HG03280 (cell line): ENCODE measurements around the gene CFH.
"Not testable (repeated sequence)": the region's sequence is repeated elsewhere in the genome, so short reads cannot be mapped to it uniquely, and the experiment has no call there.

Experiments
- ATAC-seq: cut with Tn5 transposase; IDR thresholded peaks from one replicate; pipeline ENCODE4 v1.9.1; 2021; ENCODE audit warnings: mild to moderate bottlenecking, moderate library complexity; ENCODE audit not compliant: unreplicated experiment

Gene CFH

GRCh38 chr1:196661345-196661744, 9.5 kb downstream of the CFH start:
- no peak for ATAC-seq

DNA sequence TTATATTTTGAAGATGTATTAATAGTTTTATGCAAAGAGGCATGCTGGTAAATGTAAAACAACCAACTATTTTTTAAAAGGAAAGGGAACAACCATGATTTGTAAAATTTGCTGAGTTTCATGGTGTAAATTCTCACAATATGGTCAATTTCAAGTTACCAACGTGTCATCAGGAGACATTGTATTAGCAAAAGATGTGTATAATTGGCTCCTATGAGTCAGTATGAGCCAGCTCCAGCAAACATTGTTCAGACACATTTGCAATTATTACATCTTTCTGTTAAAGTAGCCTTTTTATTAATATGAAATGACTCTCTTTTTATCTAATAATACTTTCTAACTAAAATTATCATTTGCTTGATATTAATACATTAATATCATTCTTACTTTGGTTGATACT, 15.3 kb downstream of the CFH start:
- no peak for ATAC-seq

DNA sequence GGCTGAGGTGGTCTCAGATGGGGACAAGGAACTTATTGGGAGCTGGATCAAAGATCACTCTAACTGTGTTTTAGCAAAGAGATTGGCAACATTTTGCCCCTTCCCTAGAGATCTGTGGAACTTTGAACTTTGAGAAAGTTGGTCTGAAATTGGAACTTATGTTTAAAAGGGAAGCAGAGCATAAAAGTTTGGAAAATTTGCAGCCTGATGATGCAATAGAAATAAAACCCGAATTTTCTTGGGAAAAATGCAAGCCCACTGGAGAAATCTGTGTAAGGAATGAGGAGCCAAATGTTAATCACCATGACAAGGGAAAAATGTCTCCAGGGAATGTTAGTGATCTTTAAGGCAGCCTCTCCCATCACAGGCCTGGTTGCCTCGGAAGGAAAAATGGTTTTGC, 17.2 kb downstream of the CFH start:
- ATAC-seq = no peak

DNA sequence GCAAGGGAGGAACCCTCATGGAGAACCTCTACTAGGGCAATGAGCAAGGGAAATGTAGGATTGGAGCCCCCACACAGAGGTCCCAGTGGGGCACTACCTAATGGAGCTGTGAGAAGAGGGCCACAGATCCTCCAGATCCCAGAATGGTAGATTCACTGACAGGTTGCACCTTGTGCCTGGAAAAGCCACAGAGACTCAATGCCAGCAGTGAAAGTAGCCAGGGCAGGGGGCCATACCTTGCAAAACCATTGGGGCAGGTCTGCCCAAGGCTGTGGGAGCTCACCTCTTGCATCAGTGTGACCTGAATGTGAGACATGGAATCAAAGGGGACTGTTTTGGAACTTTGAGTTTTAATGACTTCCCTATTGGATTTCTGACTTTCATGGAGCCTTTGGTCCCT, 17.9 kb downstream of the CFH start:
- no peak for ATAC-seq

DNA sequence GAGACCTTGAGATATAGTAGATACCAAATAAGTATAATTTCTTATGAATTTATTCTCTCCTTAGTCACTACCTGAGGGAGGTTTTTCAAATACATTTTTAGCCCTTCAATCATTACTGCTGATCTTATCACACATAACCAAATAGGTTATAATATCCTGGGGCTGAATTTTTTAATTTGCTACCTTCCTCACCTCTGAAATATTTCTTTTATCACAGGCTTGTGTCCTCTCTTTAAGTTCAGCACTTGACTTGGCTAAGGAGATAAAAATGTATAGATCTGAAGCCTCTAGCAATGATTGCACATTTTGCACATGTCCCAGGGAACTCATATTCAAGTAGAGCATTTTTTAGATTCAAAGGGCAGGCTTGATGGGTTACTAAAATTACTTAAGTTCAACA, 23.1 kb downstream of the CFH start:
- no peak for ATAC-seq

GRCh38 chr1:196677781-196678509, 26.1 kb downstream of the CFH start:
- ATAC-seq = no peak

DNA sequence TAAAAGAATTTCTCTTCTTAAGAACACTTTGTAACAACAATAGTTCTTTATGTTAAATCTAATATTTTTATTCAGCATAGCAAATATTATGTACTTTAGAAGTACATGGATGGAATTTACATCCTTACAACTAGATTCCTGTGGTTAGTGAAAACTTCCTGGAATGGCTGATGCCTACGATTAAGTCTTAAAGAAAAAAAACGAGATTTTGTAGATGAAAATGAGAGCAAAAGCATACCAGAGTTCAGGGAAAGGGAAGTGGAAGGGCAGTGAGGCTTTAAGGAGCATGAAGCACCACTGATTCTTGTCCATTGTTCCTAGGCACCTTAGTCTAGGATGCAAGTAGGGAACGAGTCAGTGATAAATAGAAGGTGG, 26.7 kb downstream of the CFH start:
- ATAC-seq = no peak

DNA sequence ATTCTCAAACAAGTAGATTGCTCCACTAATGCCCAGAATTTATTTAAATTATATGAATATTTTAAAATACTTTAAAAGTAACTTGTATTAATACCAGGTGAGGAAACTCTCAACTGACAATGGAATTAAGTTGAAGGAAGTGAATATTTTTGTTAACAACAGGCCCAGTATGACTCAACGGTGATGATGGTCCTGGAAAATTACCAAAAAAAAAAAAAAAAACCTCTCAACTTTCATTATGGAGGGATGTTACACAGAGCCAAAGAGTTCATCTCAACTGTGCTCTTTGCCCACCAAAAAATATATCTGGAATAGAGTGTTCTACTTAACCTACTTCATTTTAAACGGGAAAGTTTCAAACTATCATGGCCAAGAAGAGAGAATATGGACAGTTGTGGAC, 28.3 kb downstream of the CFH start:
- ATAC-seq = no peak

DNA sequence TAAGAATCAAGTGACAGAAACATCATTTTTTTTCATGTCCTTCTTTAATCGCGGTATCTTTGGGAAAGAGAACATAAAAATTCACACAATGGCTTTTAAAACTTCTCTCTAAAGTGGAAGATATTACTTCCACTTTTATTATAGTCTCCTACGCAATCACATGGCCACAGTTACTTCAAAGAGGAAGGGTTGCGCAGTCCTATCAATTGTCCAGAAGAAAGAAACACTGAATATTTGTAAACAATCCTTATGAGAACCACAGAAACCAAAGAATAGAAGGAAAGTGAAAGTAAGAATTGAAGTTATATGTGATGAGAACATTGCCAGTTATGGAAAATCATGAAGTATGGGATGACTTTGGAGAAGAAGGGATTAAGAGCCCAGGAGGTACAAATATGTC, 32.6 kb downstream of the CFH start:
- no peak for ATAC-seq

DNA sequence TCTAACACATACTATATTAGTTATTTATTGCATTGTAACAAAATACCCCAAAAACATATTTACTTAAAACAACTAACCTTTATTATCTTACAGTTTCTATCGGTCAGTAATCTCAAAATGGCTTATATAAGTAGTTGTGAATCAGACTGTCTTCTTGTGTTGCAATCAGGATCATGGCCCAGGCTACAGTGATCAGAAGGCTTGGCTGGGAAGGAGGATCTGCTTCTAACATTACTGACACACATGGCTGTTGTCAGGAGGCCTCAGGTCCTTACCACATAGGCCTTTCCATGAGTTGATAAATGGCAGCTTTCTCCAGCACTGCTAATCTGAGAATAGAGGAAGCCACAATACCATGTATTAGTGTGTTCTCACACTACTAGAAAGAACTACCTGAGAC, 33.7 kb downstream of the CFH start:
- ATAC-seq = no peak

DNA sequence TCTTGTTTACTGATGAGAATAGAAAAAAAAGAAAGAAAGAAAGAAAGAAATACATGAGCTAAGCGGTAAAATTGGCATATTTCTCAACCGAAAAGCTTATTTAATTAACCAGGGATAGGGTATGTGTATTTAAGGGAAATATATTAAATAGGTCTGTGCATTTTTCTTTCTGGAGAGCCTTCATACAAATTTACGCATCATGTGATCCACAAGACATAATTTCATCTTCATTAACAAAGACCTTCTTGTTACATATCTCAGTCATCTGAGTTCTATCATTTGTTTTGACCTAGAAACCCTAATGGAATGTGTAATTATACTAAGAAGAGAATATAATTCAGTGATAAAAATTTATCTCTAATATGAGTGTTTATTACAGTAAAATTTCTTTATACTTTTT, 37.2 kb downstream of the CFH start:
- ATAC-seq = no peak

- no peak for ATAC-seq
These were observed 38.7 kb downstream of the CFH start for GRCh38 chr1:196690582-196690981.

GRCh38 chr1:196698993-196699392, 47.1 kb downstream of the CFH start:
- no peak for ATAC-seq

DNA sequence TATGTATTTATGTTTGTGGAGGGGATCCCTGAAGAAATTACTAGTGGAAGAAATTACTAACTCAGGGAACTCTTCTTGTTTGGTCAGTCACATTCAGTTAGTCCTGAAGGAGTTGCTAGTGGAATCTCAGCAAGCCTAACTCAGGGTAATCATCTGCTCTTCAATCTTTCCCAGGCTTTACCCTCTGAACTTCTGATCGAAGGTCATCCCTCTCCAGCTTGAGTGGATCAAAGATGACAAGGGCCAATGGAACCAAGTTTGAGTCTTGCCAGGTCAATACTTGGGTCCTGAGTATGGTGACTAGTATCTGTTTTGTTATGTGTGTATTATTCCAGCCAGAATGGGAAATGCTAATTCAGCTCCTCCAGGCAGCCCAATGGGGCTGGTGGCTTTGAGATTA, 49.3 kb downstream of the CFH start:
- no peak for ATAC-seq

DNA sequence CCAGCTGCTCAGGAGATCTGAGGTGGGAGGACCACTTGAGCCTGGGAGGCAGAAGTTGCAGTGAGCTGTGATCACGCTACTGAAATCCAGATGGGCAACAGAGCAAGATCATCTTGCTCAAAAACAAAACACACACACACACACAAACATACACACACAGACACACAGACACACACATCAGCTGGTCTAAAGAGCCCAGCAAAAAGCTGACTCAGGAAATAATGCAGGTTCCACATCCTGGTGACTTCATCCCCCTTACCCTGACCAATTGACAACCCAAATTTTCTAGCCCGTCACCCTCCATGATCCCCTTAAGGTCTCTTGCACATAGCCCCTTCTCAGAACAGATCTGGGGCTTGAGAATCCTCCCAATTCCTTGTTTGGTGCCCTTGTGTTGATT, 58.0 kb downstream of the CFH start:
- not testable (repeated sequence) for ATAC-seq

DNA sequence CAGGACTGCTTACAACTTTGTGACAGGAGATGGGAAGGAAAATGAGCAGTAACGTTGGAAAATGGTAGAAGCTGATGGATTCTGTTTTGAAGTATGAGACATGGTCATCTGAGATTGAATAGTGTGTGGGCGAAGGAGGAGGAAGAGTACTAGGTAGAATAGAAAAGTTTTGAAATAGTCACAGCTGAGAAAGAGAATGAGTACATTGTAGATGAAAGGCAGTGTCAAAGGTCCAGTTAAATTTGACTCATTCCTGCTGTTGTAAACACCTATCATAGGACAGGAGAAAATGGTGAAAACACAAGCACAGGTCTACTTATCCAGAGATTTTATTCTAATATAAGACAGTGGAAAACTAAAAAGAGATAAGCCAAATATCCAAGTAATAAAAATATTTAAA, 66.0 kb downstream of the CFH start:
- ATAC-seq = no peak

- ATAC-seq = peak; percentile 99
These were observed 71.7 kb downstream of the CFH start for GRCh38 chr1:196723325-196724185.

- ATAC-seq = no peak
These were observed 80.7 kb downstream of the CFH start for GRCh38 chr1:196732526-196732925.

DNA sequence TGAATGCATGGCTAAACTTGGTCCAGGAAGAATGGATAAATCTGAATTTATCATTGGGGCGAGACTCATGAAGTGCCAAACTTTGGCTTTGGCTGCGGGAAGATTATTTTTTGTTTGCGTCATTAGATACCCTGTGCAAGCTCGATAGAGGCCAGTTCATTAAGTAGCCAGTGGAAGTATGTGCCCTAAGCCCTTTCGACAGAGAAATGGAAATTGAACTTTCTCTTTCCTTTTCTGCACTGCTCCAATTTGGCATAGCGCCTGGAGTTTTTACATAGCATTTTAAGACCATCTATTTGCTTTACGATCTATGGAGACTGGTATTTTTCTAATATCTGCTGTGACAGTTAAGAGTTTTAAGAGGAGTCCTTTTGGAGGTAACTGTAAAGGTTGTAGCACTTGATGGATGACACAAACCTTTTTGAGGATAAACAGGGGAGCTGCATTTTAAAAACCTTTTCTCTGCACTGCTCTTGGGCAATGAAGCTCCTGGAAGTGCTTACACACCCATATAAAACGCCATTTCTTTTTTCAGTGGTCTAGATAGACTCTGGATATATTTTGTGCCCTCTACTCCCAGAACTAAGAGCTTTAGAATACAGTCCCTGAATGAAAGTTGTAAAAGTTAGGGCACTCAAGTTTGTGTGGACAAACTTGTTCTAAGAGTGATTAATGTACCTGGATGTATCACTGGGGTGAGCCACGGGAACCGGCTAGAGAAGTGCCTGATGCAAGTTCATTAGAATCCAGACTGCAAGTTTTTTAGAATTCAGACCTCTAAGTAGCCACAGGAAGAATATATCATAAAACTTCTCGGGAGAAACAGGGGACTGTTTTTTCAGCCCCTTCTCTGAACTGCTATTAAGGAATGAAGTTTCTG, 81.5 kb downstream of the CFH start:
- no peak for ATAC-seq

DNA sequence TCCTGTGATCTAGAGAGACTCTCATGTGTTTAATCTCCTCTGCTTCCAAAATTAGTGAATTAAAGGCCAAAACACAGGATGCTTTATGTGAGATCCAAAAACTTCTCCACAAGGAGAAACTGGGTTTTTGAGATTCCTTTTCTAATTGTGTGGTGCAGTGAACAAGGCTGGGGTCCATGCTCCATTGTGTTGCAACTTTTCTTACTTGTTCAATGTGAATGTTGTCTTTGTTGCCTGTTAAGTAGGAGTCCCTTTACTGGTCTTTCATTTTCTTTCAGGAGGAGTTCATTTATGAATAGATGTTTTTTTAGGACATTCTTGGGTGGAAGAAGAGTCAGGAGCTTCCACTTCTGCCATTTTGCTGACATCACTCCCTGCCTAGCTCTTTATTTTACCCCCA, 82.2 kb downstream of the CFH start:
- no peak for ATAC-seq

DNA sequence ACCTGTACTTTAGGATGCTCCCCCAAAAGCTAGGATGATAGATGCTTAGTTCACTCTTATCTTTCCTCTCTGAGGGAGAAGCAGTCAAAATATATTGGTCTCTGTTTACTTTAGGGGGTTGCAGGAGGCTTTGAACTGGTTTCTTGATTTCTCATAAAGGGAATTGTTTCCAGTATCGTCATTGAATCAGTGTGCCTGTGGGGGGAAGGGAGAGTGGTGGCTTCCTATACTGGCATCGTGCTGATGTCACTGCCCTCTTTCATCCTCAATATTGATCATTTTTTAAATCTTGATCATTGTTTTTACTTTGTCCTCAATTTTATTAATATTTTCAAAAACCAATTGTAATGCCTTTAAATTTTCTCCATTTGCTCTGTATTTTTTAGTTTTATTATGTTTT, 82.6 kb downstream of the CFH start:
- ATAC-seq = no peak

DNA sequence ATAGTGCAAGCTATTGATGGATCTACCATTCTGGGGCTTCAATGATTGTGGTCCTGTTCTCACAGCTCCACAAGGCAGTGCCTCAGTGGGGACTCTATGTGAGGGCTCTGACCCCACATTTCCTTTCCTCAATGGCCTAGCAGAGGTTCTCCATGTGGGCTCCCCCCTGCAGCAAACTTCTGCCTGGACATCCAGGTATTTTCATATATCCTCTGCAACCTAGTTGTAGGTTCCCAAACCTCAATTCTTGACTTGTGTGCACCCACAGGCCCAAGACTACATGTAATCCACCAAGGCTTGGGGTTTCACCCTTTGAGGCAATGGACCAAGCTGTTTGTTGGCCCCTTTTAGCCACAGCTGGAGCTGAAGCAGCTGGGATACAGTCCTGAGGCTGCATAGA, 86.9 kb downstream of the CFH start:
- ATAC-seq = no peak
